HG03565 (cell line): ENCODE measurements around the gene GPC6.

Experiments used
- ATAC-seq: cut with Tn5 transposase; IDR thresholded peaks from one replicate; pipeline ENCODE4 v1.9.1; 2021; ENCODE audit warnings: mild to moderate bottlenecking, moderate library complexity; ENCODE audit not compliant: unreplicated experiment

The GPC6 gene

GRCh38 chr13:94065741-94066140 is 839.1 kb downstream of the GPC6 start:
- ATAC-seq: no peak

- ATAC-seq: no peak
These were observed 846.6 kb downstream of the GPC6 start for GRCh38 chr13:94073007-94073744.

- ATAC-seq: no peak
These were observed 853.3 kb downstream of the GPC6 start for GRCh38 chr13:94079876-94080275.

- ATAC-seq: no peak
These were observed 853.9 kb downstream of the GPC6 start for GRCh38 chr13:94080527-94080926.

- no peak for ATAC-seq
These were observed 860.5 kb downstream of the GPC6 start for GRCh38 chr13:94087100-94087499.

- no peak for ATAC-seq
These were observed 862.1 kb downstream of the GPC6 start for GRCh38 chr13:94088742-94089141.

- no peak for ATAC-seq
These were observed 864.3 kb downstream of the GPC6 start for GRCh38 chr13:94090773-94091480.

GRCh38 chr13:94093652-94094315 is 867.2 kb downstream of the GPC6 start:
- no peak for ATAC-seq

GRCh38 chr13:94109715-94110374 is 883.2 kb downstream of the GPC6 start:
- ATAC-seq: no peak

- no peak for ATAC-seq
These were observed 885.6 kb downstream of the GPC6 start for GRCh38 chr13:94112227-94112626.

- no peak for ATAC-seq
These were observed 886.1 kb downstream of the GPC6 start for GRCh38 chr13:94112731-94113130.

GRCh38 chr13:94113245-94113644 is 886.6 kb downstream of the GPC6 start:
- ATAC-seq: no peak

GRCh38 chr13:94114166-94114565 is 887.6 kb downstream of the GPC6 start:
- no peak for ATAC-seq

GRCh38 chr13:94115054-94115453 is 888.4 kb downstream of the GPC6 start:
- ATAC-seq: no peak

GRCh38 chr13:94119360-94119936 is 892.8 kb downstream of the GPC6 start:
- ATAC-seq: no peak

- no peak for ATAC-seq
These were observed 894.3 kb downstream of the GPC6 start for GRCh38 chr13:94120878-94121277.

- no peak for ATAC-seq
These were observed 895.1 kb downstream of the GPC6 start for GRCh38 chr13:94121686-94122085.

GRCh38 chr13:94122300-94122915 is 895.8 kb downstream of the GPC6 start:
- ATAC-seq: no peak

GRCh38 chr13:94123557-94123956 is 897.0 kb downstream of the GPC6 start:
- ATAC-seq: no peak

- no peak for ATAC-seq
These were observed 901.8 kb downstream of the GPC6 start for GRCh38 chr13:94128430-94128829.

GRCh38 chr13:94129490-94129894 is 902.9 kb downstream of the GPC6 start:
- ATAC-seq: peak; percentile 57
